Kidney (tissue), 14 donors: ENCODE results near the gene IL5RA. TPM values are rescaled to one million over a fixed set of nuclear protein-coding genes. Genes with fewer than 3 reads are reported as not detected.

Source experiments
- DNase-seq, 5 donors: peaks; one replicate each; pipeline ENCODE4 v3.0.0-alpha.2; 2013 to 2020
- FAIRE-seq: peaks from 2 replicates; lab custom pipeline; 2012; peaks lifted over from hg19 to GRCh38; lab: Jason Lieb, UNC
- H3K27ac ChIP-seq, 2 donors: one replicate each; pipeline ENCODE4 v1.7.0; 2013; ENCODE audit warnings: low read depth in 2 of 2, low read length in 2 of 2, inconsistent platforms in 1 of 2
- H3K27me3 ChIP-seq: one replicate; pipeline ENCODE4 v1.7.1; 2013; ENCODE audit warnings: low read length, inconsistent platforms; ENCODE audit not compliant: control insufficient read depth, insufficient read depth
- H3K36me3 ChIP-seq, 3 donors: one replicate each; pipeline versions ENCODE4 v1.7.0 to v1.7.1; 2013; ENCODE audit warnings: low read length in 3 of 3, control low read depth in 1 of 3, inconsistent platforms in 1 of 3; ENCODE audit not compliant: insufficient read depth in 3 of 3, control insufficient read depth in 2 of 3
- H3K4me1 ChIP-seq, 3 donors: one replicate each; pipeline versions ENCODE4 v1.7.0 to v1.7.1; 2013; ENCODE audit warnings: low read length in 3 of 3, inconsistent platforms in 1 of 3, low read depth in 1 of 3; ENCODE audit not compliant: control insufficient read depth in 2 of 3, insufficient read depth in 2 of 3
- H3K4me3 ChIP-seq, 3 donors: one replicate each; pipeline versions ENCODE4 v1.7.0 to v1.8.1; 2013; ENCODE audit warnings: low read length in 3 of 3, control low read depth in 1 of 3, inconsistent platforms in 1 of 3
- H3K9ac ChIP-seq, 3 donors: one replicate each; pipeline versions ENCODE4 v1.7.0 to v1.7.1; 2013; ENCODE audit warnings: low read length in 3 of 3, control low read depth in 1 of 3, inconsistent platforms in 1 of 3
- H3K9me3 ChIP-seq, 3 donors: one replicate each; pipeline versions ENCODE4 v1.7.0 to v1.7.1; 2013; ENCODE audit warnings: low read length in 3 of 3, control low read depth in 1 of 3, inconsistent platforms in 1 of 3; ENCODE audit not compliant: control insufficient read depth in 2 of 3, insufficient read depth in 1 of 3
- intact Hi-C: fragments of 100-400 bp; cut with DNase I; formaldehyde crosslinking; loops from one replicate; pipeline ENCODE4 v1.11.1; 2022
- polyA plus RNA-seq: library from polyadenylated mRNA; stranded (reverse); fragments of 350-450 nt; fragmentation: Illumina TruSeq; extraction: RNeasy Lipid Tissue Mini Kit (QIAGEN cat#74804); gene quantifications from one replicate; pipeline ENCODE4 v1.2.3, GENCODE V29; 2014; ENCODE audit warnings: low read depth, low replicate concordance; ENCODE audit not compliant: insufficient read depth
- total RNA-seq: library from RNA; stranded (reverse); fragmentation: NEBNext Ultra II Directional; extraction: Animal tissue kit (Norgen Biotek cat#: 25700); gene quantifications from one replicate; pipeline ENCODE4 v1.2.1, GENCODE V29; 2021
- TF ChIP-seq, protein P1 (sequence below): IDR thresholded peaks from 3 replicates; pipeline ENCODE4 v1.5.1; 2012; ENCODE audit warnings: mild to moderate bottlenecking, moderate library complexity, borderline replicate concordance; ENCODE audit not compliant: insufficient read depth; ENCODE audit errors: extremely low read depth
- donor health status: control.
- donor health status: control.
- donor health status: control.
- donor health status: control.
- donor health status: control.
- donor health status: DM: yes; HTN: yes; CAD: no.
- donor health status: Normal renal cell carcinoma (clear cell type).

The IL5RA gene
- total and polyA plus RNA-seq, 2 donors from 2014 or later = 0.22 to 1.1 TPM

DNA sequence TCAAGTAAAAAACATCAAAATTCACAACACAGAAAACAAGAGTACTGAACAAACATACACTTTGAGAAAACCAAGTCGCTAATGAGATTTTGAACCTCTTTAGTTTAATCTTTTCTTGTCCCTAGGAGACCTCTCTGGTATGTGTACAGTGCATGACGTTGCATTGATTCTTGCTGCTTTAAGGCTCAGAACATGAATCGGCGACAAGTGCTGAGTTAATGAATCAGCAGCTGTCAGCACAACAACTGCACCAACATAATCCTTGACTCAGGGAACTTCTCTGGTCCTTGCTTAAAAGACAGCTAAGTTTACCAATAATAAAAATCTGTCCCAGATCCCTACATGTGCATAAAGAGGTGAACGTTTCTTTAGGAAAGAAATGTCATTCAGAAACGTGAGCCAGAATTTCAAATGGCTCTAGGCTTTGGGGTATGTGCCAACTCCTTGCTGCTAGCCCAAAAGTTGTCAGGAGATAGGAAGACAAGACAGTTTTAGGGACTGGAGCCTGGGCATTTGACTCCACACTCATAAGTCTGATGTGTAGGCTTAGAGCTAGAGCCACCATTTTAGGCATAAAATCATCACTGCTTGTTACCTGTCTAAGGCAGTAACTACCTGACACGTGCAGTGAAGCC lies 86.9 kb downstream of the IL5RA start:
- no peaks in the 10 kb centered on the region for H3K9me3 ChIP-seq
- FAIRE-seq = no peak
- H3K9ac ChIP-seq = no peak overlapping the region
- intact Hi-C loops = no loop called here
- no peaks in the 10 kb centered on the region for H3K27me3 ChIP-seq
- no peak overlapping the region for H3K4me3 ChIP-seq
- H3K27ac ChIP-seq = no peak overlapping the region
- TF ChIP-seq, protein P1, sequence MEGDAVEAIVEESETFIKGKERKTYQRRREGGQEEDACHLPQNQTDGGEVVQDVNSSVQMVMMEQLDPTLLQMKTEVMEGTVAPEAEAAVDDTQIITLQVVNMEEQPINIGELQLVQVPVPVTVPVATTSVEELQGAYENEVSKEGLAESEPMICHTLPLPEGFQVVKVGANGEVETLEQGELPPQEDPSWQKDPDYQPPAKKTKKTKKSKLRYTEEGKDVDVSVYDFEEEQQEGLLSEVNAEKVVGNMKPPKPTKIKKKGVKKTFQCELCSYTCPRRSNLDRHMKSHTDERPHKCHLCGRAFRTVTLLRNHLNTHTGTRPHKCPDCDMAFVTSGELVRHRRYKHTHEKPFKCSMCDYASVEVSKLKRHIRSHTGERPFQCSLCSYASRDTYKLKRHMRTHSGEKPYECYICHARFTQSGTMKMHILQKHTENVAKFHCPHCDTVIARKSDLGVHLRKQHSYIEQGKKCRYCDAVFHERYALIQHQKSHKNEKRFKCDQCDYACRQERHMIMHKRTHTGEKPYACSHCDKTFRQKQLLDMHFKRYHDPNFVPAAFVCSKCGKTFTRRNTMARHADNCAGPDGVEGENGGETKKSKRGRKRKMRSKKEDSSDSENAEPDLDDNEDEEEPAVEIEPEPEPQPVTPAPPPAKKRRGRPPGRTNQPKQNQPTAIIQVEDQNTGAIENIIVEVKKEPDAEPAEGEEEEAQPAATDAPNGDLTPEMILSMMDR = no peak
- no peaks in the 10 kb centered on the region for H3K4me1 ChIP-seq
- peak in 1 of 5 donors; percentile 34 for DNase-seq
- H3K36me3 ChIP-seq = no peaks in the 10 kb centered on the region

DNA sequence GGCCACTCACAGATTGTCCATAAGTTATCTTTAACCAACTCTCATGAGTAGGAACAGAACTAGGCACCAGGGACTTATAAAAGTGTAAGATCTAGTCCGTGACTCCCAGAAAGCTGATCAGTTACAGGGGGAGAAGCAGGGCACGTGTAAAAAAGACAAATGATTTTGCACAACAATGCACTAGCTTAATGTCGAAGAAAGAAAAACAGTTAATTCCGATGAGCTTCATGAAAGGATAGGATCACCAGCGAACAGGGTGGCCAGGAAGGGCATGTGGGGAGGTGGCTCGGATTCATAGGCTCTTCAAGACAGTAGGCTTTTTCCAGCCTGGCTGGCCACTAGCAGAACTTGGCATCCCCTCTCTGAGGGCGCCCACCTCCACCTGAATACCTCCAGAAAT lies 90.0 kb downstream of the IL5RA start:
- TF ChIP-seq, protein P1 = no peak
- H3K36me3 ChIP-seq = no peaks in the 10 kb centered on the region

More for the DNA sequence above, 90.0 kb downstream of the IL5RA start:
- DNase-seq = no peak
- H3K27ac ChIP-seq = no peak overlapping the region
- H3K4me3 ChIP-seq = no peak overlapping the region
- H3K9me3 ChIP-seq = no peaks in the 10 kb centered on the region
- H3K9ac ChIP-seq = no peak overlapping the region
- no peak for FAIRE-seq
- intact Hi-C loops = no loop called here
- peaks cover 0 to 3% (median 0%) of the 10 kb centered on the region in 3 donors for H3K4me1 ChIP-seq
- no peaks in the 10 kb centered on the region for H3K27me3 ChIP-seq

Other genes starting within 250 kb of the IL5RA start
- gene TRNT1, start 16.6 kb upstream of the IL5RA start, total RNA-seq = 27.3 TPM
- 17.5 TPM for gene TRNT1, start 16.6 kb upstream of the IL5RA start, polyA plus RNA-seq
- gene CRBN, start 69.3 kb upstream of the IL5RA start, total RNA-seq = 56.7 TPM
- 31.0 TPM for gene CRBN, start 69.3 kb upstream of the IL5RA start, polyA plus RNA-seq